Activated T-helper 1 cell treated with anti-CD3 and anti-CD28 coated beads, Interleukin-2, amount 50 U/mL, for 16 hours (primary cell): ENCODE results near the gene PNMT.

ENCODE experiments used
- DNase-seq, 2 donors: peaks; one replicate each; pipeline ENCODE4 v3.0.0-alpha.2; 2020; ENCODE audit warnings: low read depth in 1 of 2, low spot score in 1 of 2

The PNMT gene

DNA sequence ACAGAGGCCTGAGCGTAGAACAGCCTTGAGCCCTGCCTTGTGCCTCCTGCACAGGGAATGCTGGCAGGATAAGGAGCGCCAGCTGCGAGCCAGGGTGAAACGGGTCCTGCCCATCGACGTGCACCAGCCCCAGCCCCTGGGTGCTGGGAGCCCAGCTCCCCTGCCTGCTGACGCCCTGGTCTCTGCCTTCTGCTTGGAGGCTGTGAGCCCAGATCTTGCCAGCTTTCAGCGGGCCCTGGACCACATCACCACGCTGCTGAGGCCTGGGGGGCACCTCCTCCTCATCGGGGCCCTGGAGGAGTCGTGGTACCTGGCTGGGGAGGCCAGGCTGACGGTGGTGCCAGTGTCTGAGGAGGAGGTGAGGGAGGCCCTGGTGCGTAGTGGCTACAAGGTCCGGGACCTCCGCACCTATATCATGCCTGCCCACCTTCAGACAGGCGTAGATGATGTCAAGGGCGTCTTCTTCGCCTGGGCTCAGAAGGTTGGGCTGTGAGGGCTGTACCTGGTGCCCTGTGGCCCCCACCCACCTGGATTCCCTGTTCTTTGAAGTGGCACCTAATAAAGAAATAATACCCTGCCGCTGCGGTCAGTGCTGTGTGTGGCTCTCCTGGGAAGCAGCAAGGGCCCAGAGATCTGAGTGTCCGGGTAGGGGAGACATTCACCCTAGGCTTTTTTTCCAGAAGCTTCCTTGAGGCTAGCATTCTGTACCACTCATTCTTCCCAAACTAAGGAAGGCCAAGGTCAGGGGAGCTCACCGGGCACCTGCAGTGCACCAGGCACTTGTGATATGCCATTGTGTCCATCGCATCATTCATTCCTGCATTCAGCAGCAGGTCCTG is 1.9 kb downstream of the PNMT start:
- no peak for DNase-seq

DNA sequence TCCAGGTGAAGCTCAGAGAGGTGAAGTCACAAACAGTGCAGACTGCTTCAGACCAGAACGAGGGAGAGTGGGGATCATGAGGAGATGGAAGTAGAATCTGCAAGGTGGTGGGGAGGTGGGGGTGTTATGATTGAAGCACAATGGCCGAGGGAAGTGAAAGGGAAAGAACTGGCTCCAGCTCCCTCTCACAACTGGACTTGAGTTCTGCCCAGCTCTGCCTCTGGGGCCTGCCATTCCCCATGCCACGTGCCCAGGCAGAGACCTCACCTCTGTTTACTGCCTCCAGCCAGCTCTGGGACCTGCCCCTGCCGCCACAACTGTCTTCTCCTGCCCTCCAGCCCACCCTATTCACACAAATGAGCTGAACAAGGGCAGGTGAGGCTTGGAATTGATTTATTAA is 2.5 kb downstream of the PNMT start:
- no peak for DNase-seq

DNA sequence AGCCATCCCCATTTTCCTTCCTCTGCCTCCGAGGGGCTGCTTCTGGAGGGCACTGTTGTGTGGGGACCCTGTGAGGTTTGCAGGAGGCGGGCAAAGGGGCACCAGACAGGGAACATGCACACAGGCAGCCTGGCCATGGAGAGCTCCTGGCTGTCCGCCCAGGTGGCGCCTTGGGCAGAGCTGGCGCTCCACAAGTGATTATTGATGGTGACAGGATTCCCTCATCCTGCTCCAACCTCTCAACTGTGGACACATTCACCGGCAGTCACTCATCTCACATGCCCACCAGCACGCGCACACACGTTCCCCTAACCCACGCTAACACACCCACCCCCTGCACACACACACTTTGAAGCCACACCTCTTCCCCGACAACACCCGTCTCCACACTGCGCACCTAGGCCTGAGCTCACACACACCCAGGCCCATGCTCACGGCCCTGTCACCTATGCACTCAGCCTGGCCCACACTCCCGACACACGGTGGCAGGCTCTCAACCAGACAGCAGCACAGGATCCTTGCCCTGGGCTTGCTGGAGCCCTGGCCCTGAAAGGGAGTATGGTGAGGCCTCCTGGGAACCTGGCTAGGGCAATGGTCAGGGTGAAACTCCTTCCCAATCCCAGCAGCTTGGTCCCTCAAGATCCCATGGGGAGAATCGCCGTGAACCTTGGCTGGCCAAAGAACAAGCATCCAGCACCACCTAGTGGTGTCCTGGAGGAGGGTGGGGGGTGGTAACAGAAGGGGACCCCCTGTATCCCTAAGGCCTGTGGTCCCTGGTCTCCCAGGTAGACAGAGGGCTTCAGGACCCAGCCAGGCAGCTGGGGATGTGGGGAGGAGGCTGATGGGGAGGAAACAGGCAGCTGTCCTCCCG is 3.6 kb downstream of the PNMT start:
- DNase-seq, result no peak

DNA sequence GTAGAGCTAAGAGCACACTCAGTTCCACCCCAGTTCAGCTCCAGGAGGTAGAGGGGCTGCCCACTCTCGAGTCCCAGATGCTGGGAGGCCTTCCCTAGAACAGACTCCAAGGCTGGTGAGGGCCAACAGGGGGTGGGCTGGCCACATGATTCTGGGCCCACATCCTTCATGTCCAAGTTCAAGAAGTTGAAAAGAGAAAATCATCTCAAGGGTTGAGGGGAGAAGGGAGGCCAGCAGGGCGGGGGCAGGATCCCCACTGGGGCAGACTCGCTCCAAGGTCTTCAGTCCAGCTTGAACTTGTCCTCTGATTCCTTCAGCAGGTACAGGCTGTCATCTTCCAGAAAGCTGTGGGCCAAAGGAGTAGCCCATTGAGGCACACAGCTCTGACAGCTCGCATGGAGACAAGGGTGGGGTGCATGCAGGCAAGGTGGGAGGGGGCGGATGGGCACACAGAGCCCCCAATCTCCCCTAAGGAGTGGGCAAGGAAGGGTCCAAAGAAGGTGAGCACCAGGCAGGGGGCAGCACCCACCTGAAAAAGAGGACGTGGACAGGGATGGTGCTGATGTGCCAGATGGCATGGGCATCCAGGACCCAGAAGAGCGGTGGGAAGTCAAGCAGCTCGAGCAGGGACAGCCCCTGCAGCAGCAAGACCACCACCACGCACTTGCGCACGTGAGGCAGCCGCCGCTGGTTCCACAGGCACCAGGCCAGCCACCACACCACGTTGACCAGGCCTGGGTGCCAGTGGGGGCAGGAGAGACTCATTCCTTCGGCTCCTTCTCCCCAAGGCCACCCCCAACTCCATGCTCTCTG is 4.5 kb downstream of the PNMT start:
- no peak for DNase-seq

DNA sequence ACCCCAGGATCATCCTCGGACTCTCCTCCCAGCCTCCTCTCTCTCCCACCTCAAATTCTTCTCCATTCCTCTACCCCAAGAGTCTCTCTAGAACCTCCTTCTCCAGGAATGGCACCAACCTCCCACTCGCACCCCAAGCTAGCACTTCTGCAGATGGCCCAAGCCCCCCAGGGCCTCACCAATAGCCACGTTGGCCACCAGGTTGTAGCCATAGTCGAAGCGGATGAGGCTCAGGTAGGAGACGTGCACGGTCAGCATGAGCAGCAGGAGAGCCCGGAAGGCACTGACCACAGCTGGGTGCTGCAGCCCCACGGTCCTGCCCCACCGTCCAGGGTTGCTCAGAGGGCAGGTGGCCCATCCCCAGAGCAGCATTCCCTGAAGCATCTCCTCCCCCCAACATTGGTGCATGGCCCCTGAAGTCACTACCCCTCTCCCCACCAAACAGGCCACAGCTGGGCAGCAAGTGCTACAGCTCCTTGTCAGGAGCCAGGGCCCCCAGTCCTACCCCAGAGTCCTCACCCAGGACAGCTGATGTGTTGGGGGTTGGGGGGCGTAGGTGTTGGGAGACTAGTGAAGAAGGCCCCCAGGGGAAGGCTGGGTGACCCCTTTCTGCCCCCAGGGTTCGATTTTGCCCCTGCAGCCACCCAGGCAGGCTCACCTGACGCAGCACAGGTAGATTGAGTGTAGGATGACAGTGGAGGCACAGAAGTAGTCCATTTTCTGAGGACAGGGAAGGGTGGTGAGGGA is 5.3 kb downstream of the PNMT start:
- DNase-seq, result no peak

DNA sequence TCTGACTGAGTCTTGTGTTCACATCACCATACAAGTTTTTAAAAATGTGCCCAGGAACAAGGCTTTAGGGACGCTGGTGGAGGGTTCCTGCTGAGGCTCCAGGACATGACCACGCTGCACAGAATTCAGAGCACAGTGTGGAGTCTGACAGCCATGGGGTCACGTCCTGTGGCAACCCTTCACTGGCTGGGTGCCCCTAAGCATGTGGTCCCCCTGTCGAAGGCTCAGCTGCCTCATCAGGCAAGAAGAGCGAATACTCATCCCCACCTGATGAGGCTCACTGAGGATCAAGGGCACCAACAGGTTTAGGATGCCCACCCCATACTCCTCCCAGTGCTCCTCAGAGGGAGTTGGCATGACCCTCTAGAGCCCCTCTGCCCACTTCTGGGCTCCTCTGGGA is 5.9 kb downstream of the PNMT start:
- no peak for DNase-seq

DNA sequence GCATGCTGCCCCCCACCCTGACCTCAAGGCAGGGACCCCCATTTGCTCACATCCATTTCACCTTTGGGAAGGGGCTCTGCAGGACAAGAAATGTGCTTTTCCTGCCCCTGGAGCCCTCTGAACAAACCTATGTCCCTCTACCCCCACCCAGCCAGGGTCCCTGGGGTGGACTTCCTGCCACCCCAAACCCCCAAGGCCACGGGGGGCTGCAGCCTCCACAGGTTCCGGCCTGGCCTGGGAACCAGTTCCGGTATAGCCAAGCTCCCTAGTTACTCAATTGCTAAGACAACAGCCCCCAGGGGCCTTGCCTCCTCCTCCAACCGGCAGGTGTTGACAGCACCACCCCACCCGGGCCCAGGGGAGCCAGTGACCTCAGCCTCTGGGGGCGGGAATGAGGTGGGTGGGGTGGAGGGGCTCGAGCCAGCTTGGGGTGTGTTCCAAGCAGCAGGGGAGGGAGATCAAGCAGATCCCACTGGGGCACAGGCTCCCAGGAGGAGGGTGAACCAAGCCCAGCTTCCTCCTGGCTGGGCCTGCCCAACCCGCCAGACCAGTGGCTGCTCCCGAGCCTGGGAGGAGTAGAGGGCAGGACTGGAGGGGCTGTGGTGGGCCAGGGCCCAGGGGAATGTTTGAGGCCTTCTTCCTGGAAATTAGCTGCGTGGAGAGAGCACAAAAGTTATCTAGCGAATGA is 6.6 kb downstream of the PNMT start:
- DNase-seq, result no peak

DNA sequence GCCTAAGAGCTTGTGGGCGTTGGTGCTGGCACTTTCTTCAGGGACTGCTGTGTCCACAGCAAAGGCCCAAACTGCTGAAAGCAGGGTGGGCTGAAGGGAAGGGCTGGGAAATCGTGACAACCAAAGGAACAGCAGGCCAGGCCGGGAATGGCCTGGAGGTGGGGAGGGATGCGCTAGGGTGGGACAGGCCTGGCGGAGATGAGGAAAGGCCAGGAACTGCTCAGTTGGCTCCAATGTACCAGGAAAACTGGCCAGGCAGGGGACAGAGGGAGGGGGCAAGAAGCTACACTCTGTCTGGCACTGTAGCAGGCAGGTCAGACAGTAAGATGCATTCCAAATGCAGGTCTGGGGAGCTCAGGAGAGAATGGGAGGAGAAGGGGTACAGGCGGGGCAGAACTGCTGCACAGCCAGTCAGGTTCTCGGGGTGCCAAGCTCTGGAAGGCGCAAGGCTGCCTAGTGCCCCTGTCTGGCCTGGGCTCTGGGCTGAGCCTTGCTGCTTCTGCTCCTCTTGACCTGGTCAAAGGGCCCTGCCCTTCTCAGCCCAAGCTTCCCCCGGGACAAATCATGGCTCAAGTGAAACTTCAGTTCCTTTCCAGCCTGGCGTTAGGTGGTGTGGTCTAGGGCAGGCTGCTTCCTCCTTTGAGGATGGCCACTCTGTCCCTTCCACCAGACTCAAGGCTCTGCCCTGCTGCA is 7.3 kb downstream of the PNMT start:
- DNase-seq, result no peak

DNA sequence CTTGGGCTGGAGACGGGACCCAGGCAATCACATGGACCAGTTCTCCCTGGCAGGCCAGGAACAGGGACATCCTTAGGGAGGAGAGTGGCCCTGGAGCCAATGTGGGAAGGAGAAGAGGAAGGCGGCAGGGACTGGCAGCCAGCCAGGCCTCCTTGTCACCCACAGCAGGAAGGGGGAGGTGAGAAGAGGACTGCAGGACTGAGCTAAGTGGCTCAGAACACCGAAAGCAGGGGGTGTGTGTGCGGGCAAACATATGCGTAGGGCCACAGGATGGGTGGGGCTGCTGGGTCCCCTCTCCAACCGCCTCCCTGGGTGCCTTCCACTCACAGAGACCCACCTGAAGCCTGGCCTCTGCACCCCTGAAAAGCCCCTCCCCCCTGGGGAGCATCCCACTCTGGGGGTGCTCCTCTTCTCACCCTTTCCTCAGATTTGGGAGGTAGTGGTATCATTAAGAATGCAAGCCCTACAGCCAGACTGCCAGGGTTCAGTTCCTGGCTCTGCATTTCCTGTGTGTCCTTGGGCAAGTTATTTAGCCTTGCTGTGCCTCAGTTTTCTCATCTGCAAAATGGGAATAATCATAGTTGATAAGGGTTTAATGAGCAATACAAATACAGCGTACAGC is 8.1 kb downstream of the PNMT start:
- DNase-seq, result no peak

DNA sequence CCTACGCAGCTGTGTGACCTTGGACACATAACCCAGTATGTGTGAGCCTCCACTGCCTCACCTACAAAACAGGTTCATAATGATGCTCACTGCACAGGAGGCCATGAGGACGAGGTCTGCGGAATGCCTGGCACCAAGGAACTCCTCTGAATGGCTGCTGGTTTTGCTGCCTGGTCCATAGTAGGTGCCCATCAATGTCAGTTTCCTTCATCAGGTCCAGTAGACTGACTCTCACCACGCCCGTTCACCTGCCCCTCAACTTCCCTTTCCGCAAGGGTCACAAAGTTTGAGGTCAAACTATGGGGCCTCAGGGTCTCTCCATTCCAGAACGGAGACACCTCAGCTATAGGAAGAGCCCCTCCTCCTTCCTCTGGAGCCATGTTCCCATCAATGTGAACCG is 8.8 kb downstream of the PNMT start:
- DNase-seq, result no peak

DNA sequence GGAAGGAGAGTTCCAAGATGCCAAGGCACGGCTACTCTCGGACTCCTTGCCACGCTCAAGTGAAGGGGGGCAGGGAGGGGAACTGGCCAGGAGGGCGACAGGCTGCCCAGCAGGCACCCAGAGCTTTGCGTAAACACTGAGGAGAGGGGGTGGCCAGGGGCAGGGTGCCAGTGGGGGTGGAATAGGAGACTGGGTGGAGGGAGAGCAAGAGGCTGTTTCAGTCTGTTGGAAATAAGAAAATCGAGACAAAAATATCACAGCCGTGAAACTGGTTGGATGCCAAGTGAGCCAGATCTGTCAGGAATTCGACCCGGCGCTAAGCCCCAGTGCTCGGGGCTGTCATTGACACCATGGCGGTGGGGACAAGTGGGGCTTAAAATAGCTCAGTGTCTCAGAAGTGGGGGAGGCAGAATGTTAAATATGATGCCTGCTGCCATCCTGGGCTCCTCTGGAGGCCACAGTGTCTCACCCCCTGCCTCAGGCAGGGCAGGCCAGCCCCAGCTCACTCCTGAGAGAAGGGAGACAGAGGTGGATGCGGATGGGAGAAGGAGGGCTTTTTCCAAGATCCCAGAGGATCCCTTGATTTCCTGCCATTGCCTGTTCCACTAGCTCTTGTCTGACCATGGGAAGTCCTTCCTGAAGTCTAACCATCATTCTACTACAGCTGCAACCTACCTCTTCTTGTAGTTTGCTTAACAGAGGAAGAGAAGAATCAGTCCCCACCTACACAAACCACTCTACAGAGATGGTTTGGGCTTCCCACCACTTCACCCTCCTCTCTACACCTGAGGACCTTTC is 9.5 kb downstream of the PNMT start:
- no peak for DNase-seq

DNA sequence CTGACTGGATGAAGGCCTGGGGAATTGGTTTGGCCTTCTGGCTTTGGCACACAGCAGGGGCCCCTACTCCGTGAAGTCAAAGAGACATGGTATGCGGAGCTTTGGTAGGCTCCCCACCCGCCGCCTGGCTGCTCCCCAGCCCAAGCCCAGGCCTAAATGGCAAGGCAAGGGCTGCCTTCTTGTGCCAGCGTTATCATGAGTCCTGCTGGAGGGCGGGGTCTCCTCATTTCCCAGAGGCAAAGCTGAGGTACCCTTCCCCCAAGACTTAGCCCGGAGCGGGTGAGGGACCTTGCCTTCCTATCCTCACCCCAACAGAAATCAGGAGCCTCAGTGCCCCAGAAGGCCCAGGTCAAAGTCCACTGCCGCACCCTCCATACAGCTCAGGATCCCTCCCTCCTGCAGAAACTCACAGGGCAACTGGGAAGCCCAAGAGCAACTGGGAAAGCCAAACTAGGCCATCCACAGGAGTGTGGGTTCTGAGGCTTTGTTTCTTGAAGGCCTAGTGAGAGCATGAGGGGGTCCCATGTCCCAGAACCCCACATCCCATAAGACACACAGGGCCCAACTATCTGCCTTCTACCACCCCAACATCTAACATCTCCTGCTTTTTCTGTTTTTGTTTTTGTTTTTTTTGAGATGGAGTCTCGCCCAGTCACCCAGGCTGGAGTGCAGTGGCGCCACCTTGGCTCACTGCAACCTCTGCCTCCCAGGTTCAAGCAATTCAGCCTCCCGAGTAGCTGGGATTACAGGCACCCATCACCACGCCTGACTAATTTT is 10.3 kb downstream of the PNMT start:
- DNase-seq, result no peak

DNA sequence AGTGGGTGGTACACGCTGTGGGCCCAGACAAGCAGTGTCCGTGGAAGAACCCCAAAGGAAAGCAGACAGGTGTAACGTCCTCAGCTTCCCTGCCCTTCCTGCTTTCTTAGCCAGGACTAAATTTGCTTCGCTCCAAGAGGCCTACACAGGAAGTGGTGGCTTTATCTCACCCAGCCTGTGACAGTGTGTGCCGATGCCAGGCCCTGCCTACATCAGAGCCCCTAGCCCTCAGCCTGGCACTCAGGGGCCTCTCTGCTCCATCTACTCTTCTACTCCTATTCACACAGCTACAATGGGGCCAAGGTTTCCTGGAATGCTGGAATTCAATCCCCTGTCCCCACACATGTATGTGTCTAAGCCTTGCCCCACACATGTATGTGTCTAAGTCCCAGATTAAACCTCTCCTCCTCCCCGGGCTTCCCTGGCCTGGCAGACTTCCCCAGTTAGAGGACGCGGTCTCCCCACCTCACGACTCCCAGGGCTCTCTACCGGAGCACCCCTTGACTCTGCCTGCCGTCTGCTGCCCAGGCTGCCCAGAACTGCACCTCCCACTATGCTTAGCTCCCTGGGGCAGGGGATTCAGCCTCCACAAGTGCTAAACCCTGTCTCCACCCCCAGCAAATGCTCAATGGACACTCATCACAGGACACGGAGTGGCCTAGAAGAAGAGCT is 11.4 kb downstream of the PNMT start:
- DNase-seq, result peak in 1 of 2 donors; percentile 30

DNA sequence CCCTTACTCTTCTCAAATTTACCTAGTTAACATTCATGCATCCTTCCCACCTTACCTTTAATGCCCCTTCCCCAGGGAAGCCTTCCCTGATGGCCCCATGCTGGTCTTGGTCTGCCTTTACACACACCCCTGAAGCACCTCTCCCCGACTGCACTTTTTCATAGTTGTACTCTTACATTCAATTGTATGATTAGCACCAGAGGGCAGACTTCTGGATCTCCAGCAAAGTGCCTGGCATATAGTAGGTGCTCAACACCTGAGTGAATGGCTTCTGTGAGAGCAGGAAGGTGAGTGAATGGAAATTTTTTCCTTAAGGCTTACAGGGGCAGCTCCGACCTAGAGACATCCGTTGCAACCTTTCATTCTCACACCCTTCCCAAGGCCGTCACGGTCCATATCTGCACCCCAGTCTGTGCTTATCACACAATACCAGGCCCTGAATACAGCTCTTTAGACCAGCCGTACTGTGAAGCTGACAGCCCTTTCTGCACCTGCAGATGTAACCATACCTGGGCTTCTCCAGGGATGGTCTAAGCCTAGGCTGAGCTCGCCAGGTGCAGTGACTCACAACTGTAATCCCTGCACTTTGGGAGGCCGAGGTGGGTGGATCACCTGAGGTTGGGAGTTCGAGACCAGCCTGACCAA is 15.2 kb downstream of the PNMT start:
- no peak for DNase-seq

DNA sequence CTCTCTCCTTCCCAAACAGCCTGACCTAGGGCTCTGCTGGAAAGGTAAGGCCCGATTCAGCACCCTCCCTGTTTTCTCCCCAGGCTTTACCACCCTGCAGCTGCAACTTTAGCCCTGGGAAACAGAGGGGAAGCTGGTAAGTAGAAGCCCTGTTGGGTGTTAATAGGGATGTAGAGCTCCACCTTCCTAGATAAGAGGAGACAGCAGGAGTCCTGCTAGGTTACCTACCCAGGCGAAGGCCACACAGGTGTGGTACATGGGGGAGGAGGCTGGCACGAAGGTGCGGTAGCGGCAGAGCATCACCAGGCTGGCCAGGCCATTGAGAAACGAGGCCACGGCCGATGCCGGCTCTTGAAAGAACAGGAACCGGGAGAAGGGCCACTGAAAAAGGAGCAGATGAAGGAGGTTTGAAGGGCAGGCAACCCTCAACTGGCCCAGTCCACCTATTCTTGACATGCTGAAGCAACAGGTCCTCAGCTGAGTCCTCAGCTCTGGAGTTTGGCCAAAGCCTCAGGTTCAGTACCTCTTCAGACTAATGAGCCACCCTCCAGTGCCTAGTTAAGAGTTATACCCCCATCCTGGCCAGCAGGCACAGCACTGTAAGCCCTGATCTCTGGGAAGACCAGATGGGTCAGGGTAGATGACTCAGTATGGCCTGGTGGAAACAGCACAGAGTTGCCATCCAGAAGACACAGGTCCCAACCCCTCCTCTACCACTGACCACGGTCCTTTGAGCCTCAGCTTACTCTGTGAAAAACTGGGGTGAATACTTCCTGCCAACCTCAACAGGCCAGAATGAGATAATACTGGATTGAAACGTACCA is 16.3 kb downstream of the PNMT start:
- no peak for DNase-seq

DNA sequence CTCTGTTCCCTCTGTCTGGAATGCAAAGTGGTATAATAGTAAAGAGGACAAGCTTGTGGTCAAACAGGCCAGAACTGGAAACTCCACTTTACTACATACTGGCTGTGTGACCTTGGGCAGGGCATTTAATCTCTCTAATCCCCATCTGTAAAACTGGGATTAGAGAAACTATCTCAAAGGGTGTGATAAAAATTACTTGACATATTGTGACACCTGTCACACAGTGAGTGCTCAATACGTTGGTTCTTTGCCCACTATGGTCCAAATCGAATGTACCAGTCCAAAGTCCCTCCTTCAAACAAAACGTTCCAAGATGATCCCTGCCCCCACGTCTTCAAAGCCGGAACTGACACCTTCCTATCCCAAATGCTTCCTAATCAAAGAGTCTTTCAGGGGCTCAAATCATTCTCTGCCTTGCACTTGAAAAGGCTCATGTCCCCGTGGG is 18.9 kb downstream of the PNMT start:
- DNase-seq, result no peak
